Activated T-helper 1 cell treated with anti-CD3 and anti-CD28 coated beads, Interleukin-2, amount 50 U/mL, for 16 hours (primary cell): ENCODE results near the gene TEK.

Experiments used
- DNase-seq, 2 donors: peaks; one replicate each; pipeline ENCODE4 v3.0.0-alpha.2; 2020; ENCODE audit warnings: low read depth in 1 of 2, low spot score in 1 of 2

TEK gene

DNA sequence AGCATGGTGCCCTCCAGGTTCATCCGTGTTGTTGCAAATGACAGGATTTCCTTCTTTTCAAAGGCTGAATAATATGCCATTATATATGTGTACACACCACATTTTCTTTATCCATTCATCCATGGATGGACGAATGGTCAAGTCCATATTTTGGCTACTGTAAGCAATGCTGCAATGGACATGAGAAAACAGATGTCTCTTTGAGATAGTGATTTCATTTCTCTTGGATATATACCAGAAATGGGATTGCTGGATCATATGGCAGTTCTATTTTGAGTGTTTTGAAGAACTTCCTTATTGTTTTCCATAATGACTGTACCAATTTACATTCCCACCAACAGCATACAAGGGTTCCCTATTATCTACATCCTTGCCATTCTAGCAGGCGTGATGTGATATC lies 67.9 kb downstream of the TEK start:
- DNase-seq: no peak

DNA sequence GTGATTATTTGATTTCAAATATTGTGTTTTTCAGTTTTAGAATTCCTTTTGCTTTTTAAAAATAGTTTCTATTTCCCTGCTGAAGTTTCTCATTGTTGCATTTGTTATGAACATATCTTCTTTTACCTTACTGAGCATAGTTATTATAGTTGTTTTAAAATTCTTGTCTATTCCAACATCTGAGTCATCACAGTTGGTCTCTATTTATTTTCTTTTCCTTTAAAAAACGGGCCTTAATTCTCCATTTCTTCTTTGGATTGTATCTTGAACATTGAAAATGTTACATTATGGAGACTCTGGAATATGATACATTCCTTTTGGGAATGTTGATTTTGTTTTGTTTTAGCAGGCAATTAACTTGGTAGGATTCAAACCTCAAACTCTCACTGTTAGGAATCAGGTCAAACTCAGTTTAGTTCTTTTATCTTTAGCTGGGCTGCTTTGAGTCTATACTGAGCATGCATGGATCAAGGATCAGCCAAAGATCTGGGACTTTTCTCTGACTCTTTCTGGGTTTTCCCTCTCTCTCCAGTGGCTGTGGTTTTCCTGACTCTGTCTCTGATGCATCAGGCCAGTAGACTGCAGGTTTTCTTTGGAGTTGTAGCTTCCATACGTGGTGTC lies 70.3 kb downstream of the TEK start:
- no peak for DNase-seq

DNA sequence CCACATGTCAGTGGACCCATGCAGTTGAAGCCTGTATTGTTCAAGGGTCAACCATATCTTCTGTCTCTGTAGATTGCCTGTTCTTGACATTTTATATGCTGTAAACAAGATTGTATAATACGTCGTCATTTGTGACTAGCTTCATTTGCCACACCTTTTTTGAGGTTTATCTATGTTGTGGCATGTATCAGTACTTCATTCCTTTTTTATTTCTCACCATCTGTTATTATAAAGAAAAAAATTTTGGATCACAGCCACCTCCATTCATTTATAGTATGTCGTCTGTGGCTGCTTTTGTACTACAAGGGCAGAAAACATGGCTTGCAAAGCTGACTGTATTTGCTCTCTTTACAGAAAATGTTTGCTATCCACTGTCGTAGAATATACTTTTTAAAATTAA lies 72.4 kb downstream of the TEK start:
- no peak for DNase-seq

GRCh38 chr9:27182421-27182820 lies 73.4 kb downstream of the TEK start:
- no peak for DNase-seq

DNA sequence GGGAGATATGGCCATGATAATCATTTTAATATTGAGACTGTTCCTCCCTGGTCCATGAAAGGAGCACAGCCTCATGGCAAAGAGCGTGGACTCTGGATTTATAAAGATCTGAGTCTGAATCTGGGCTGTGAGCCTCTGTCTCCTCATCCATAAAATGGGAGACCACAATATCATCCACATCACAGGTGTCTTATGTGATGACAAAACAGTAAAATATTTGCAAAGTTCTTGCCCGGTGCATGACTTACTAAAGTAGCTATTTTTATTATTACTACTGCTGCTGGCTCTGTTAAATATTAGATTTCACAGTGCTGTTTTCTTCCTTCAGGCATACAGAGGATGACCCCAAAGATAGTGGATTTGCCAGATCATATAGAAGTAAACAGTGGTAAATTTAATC lies 74.1 kb downstream of the TEK start:
- no peak for DNase-seq

- DNase-seq: no peak
These were observed 74.7 kb downstream of the TEK start for GRCh38 chr9:27183701-27184100.

DNA sequence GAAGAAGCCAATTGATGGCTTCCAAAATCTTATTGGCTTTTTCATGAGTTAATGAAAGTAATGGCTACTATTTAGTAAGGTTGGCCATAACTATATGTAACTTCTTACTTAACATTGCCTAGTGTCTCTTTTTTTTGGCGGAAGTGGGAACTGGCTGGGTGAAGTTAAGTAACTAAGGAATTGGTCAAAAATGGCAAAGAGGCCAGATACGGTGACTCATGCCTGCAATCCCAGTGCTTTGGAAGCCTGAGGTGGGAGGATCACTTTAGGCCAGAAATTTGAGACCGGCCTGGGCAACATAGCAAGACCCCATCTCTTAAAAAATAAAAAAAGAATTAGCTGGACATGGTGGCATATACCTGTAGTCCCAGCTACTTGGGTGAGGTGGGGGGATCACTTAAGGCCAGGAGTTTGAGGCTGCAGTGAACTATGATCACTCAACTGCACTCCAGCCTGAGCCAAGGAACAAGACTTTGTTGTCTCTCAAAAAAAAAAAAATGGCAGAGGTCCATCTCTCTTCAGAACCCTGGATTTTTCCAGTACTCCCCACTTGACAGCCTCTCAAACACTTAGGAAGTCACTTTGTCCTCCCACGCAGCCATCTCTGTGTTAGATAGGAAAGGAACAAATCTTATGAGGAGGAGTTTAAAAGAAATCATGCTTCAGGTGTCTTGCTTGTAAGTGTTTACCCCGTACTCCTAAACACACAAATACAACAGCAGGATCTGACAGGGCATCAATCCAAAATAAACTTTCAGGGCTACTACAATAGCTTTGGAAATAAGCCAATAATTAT lies 75.7 kb downstream of the TEK start:
- no peak for DNase-seq

GRCh38 chr9:27188426-27188825 lies 79.4 kb downstream of the TEK start:
- DNase-seq: no peak

GRCh38 chr9:27189426-27189825 lies 80.4 kb downstream of the TEK start:
- DNase-seq: no peak

GRCh38 chr9:27192291-27192960 lies 83.4 kb downstream of the TEK start:
- DNase-seq: no peak

- no peak for DNase-seq
These were observed 84.9 kb downstream of the TEK start for GRCh38 chr9:27193886-27194285.

- DNase-seq: no peak
These were observed 85.5 kb downstream of the TEK start for GRCh38 chr9:27194401-27195091.

GRCh38 chr9:27195191-27195590 lies 86.2 kb downstream of the TEK start:
- DNase-seq: no peak

GRCh38 chr9:27196383-27196782 lies 87.4 kb downstream of the TEK start:
- DNase-seq: no peak

- DNase-seq: no peak
These were observed 89.2 kb downstream of the TEK start for GRCh38 chr9:27198190-27198589.

DNA sequence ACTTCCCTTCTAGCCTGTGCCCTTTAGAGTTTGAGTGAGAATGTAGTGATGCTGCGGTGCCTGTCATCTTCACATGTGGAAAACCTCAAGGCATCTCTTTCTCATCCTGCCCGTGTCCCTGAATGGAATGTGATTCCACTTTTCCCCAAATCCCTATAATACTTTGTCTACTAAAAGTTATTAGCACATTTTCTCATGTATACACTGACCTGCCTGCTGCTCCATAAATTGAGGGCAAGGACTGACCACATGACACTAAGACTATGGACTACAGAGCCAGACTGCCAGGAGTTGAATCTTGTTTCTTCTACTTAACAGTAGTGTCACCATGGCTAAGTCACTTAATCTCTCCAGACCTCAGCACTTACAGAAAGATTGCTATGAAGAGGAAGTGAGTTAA lies 93.0 kb downstream of the TEK start:
- no peak for DNase-seq

DNA sequence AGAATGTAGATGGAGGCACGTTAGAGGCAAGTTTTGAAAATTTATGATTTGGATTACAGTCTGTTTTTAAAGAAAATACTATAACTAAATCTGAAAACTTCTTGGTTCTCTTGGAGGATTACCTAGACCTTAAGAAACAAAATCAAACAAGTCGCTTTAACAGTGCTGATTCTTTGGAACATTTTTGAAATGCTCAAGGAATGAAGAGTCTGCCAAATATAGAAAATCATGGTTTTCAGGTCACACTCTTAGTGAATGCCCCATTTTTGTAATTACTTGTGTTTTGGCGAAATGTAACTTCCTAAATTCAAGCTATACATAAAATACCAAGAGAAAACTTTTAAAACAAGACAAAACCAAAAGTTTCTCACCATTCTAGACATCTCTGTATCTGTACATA lies 94.8 kb downstream of the TEK start:
- no peak for DNase-seq

- no peak for DNase-seq
These were observed 95.6 kb downstream of the TEK start for GRCh38 chr9:27204578-27204977.

DNA sequence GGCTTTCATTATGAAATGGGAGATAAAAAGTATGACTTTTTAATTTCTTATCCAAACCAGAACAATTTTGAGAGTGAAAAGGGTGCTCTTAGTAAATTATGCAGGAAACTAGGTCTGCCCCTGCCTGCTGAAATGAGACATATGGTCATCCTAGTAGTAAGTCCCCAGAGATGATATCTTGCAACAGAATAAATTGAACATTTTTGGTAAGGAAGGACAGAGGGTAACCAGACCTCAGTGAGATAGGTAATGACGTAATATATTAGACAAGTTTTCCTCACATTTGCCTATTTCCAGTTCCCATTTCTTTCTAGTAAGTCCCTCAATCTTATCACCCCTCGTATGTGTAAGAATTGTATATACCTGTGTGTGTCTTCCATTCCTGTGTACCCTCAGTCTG lies 96.2 kb downstream of the TEK start:
- no peak for DNase-seq

DNA sequence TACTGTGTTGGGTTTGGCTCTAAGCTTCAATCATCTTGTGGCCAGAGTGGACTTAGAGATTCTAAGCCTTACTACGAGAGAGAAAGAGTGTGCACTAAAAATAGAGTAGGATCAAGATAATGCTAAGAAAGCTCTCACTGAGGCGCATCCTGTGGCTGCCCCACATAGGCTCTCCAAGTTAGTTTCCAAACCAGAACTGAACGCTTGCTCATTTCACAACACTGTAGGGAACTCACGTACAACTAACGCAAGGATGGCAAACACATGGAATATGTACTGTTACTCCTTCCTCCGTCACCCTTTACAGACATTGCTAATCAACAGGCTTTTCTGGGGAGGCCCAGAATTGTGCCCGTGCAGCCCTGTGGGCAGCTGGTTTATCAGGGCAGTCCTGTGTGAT lies 97.0 kb downstream of the TEK start:
- no peak for DNase-seq

GRCh38 chr9:27209034-27209433 lies 100.0 kb downstream of the TEK start:
- DNase-seq: no peak

DNA sequence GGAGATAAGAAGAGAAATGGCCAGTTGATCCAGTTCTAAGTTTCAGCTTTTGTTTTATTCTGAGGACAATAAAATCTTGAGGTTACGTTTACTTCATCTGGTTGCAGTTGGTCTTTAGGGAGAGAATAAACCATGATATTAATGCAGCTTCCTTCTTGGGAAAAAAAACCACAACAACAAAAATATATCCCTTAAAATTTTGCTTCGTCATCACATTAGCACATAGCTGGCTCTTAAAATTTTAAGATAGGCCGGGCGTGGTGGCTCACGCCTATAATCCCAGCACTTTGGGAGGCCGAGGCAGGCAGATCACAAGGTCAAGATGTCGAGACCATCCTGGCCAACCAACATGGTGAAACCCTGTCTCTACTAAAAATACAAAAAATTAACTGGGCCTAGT lies 101.6 kb downstream of the TEK start:
- DNase-seq: no peak
